Measurements from ENCODE around the gene SLC22A4.
A peak's percentile ranks its signal among the peaks of the same experiment; 100 is the strongest.

The SLC22A4 gene

DNA sequence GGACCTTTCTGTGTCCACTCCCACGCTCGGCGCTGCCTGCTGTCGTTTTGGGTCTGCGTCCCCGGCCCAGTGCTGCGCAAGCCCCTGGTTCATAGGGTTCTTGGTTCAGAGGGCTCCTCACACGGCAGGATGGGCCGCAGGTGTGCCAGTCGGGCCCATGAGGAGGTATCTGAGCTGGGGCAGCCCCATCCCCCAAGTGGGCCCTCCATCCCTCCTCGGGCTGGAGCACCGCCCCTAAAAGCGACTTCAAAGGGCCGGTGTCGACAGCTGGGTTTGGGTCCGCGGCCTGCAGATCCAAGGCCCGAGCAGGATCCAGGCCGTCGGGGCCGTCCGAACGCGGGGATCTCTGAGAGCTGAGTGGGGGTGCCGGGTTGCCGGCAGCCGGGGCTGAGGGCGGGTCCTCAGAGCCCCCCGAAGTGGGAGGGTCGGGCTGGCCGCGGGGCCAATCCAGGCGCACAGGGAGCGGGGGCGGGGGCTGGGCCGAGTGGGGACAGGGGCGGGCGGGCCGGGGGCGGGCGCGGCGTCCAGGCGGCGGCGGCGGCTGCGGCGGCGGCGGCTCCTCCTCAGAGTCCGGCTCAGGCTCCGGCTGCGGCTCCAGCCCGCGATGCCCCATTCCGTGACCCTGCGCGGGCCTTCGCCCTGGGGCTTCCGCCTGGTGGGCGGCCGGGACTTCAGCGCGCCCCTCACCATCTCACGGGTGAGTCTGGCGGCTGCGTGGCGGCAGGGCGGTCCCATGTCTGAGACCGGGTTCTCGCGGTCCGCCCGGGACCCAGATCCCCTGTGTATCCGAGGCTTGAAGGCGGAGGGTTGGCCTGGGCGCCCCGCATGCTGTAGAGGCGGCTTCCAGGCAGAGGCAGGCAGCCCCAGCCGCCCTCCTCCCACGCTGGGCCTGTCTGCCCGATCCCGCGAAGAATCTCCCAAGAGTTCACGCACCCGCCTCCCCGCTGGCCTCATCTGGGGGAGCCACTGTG is 36.8 kb upstream of the SLC22A4 start, which contains the start of gene PDLIM4:
Gene PDLIM4, plus strand, starts transcription at position 566 of the 971 bp plus-strand sequence. Its CDS starts 39 bp downstream, at position 605.
- peak within 1 kb of the TSS; percentile 92 for H3K27ac ChIP-seq
- peak; percentile 17 for DNase-seq
- peak within 1 kb of the TSS; percentile 81 for H3K4me3 ChIP-seq (ENCODE audit: low read depth, low read length)
- H3K27me3 ChIP-seq (replicated peaks) = no peaks in the 10 kb centered on the region
- peaks cover 5% of the 10 kb centered on the region for H3K36me3 ChIP-seq (replicated peaks)
- in situ Hi-C loops (cut with HindIII; ENCODE audit: low pct_ligation_motif_present, low sequenced_read_pairs) = no loop called here
- no peak for TF ChIP-seq CTCF (IDR thresholded peaks at IDR 0.05; ENCODE audit: low read depth, low read length, missing control alignments)

- H3K27me3 ChIP-seq (replicated peaks) = no peaks in the 10 kb centered on the region
- TF ChIP-seq CTCF (IDR thresholded peaks at IDR 0.05; ENCODE audit: low read depth, low read length, missing control alignments) = no peak
- peak; percentile 53 for DNase-seq
- peak overlapping the region; percentile 92 for H3K27ac ChIP-seq
- peak overlapping the region; percentile 81 for H3K4me3 ChIP-seq (ENCODE audit: low read depth, low read length)
- H3K36me3 ChIP-seq (replicated peaks) = peaks cover 12% of the 10 kb centered on the region
- in situ Hi-C loops (cut with HindIII; ENCODE audit: low pct_ligation_motif_present, low sequenced_read_pairs) = no loop called here
Observed at GRCh38 chr5:132258102-132259068, 35.8 kb upstream of the SLC22A4 start.

GRCh38 chr5:132259069-132259851 is 34.9 kb upstream of the SLC22A4 start:
- DNase-seq = peak; percentile 84

DNA sequence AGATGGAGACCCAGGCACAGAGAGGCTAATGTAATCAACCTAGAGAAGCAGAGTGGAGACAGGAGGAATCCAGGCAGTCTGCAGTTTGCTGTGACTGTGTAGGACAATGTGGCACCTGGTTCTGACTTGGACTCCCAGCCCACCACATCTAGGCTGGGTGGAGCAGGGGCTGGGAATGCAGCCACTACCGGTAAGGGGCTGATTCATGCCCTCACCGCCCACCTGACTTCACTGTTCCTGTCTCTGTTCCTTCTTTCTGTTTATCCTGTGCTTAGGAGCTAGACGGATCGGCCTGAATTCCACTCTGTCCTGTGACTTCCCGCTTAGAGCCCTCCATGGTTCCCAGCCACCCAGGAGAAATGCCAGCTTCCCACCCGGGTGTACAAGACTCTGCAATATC is 34.1 kb upstream of the SLC22A4 start:
- in situ Hi-C loops (cut with HindIII; ENCODE audit: low pct_ligation_motif_present, low sequenced_read_pairs) = no loop called here
- no peak for TF ChIP-seq CTCF (IDR thresholded peaks at IDR 0.05; ENCODE audit: low read depth, low read length, missing control alignments)
- peaks cover 15% of the 10 kb centered on the region for H3K36me3 ChIP-seq (replicated peaks)
- H3K27me3 ChIP-seq (replicated peaks) = no peaks in the 10 kb centered on the region
- peak overlapping the region; percentile 81 for H3K4me3 ChIP-seq (ENCODE audit: low read depth, low read length)
- peak overlapping the region; percentile 92 for H3K27ac ChIP-seq
- peak; percentile 28 for DNase-seq

More at GRCh38 chr5:132259069-132259851, 34.9 kb upstream of the SLC22A4 start:
- H3K27me3 ChIP-seq (replicated peaks) = no peaks in the 10 kb centered on the region
- H3K36me3 ChIP-seq (replicated peaks) = peaks cover 12% of the 10 kb centered on the region
- no peak for TF ChIP-seq CTCF (IDR thresholded peaks at IDR 0.05; ENCODE audit: low read depth, low read length, missing control alignments)
- in situ Hi-C loops (cut with HindIII; ENCODE audit: low pct_ligation_motif_present, low sequenced_read_pairs) = no loop called here
- H3K4me3 ChIP-seq (ENCODE audit: low read depth, low read length) = peak overlapping the region; percentile 81
- peak overlapping the region; percentile 92 for H3K27ac ChIP-seq
